ENCODE results near the gene IVNS1ABP. TPM values are rescaled to one million over a fixed set of nuclear protein-coding genes. Genes with fewer than 3 reads are reported as not detected.

The IVNS1ABP gene
- total and polyA plus RNA-seq, 4 donors: 19.8 to 93.8 (median 53.5) TPM

GRCh38 chr1:185312361-185313138, 4.5 kb downstream of the IVNS1ABP start:
- 82 to 84% methylated on average over 4 of the region's 4 CpGs for WGBS, 2 donors
- Histone ChIP-seq H3K27ac (ENCODE audit: low read depth in 1 of 2, low read length in 2 of 2) (no peak overlapping the region), H3K9me3 (ENCODE audit: control insufficient read depth, low read length) (no peaks in the 10 kb centered on the region), H3K4me1 (ENCODE audit: control insufficient read depth in 1 of 2, insufficient read depth in 2 of 2, low read length in 2 of 2) (peaks cover 2 to 8% of the 10 kb centered on the region in 2 donors), H3K36me3 (ENCODE audit: control insufficient read depth in 1 of 2, insufficient read depth in 2 of 2, low read length in 1 of 2) (no peaks in the 10 kb centered on the region), H3K27me3 (ENCODE audit: control insufficient read depth in 1 of 2, insufficient read depth in 2 of 2, low read length in 1 of 2) (no peaks in the 10 kb centered on the region), H3K4me3 (ENCODE audit: low read length in 2 of 2) (no peak overlapping the region)
- no peak for ATAC-seq (ENCODE audit: low FRiP score)
- no peak for DNase-seq
- intact Hi-C loops (cut with DNase I): loop anchor here in 1 of 2 donors (10.0 kb wide), 2 partner anchors 92 to 682 kb away; no protein-coding TSS in a partner anchor

GRCh38 chr1:185311589-185312225, 5.3 kb downstream of the IVNS1ABP start:
- no peak overlapping the region for H3K4me3 ChIP-seq (ENCODE audit: low read length in 2 of 2)
- no peak overlapping the region for H3K27ac ChIP-seq (ENCODE audit: low read depth in 1 of 2, low read length in 2 of 2)
- H3K36me3 ChIP-seq (ENCODE audit: control insufficient read depth in 1 of 2, insufficient read depth in 2 of 2, low read length in 1 of 2): no peaks in the 10 kb centered on the region
- intact Hi-C loops (cut with DNase I): loop anchor here in 1 of 2 donors (10.0 kb wide), 2 partner anchors 93 to 683 kb away; no protein-coding TSS in a partner anchor
- H3K9me3 ChIP-seq (ENCODE audit: control insufficient read depth, low read length): no peaks in the 10 kb centered on the region
- ATAC-seq (ENCODE audit: low FRiP score) (no peak), DNase-seq (no peak)
- H3K27me3 ChIP-seq (ENCODE audit: control insufficient read depth in 1 of 2, insufficient read depth in 2 of 2, low read length in 1 of 2): no peaks in the 10 kb centered on the region
- H3K4me1 ChIP-seq (ENCODE audit: control insufficient read depth in 1 of 2, insufficient read depth in 2 of 2, low read length in 2 of 2): peaks cover 2 to 8% of the 10 kb centered on the region in 2 donors

GRCh38 chr1:185309566-185309965, 7.5 kb downstream of the IVNS1ABP start:
- ATAC-seq (ENCODE audit: low FRiP score) (no peak), DNase-seq (no peak)
- no peaks in the 10 kb centered on the region for H3K9me3 ChIP-seq (ENCODE audit: control insufficient read depth, low read length)
- peaks cover 2 to 3% of the 10 kb centered on the region in 2 donors for H3K4me1 ChIP-seq (ENCODE audit: control insufficient read depth in 1 of 2, insufficient read depth in 2 of 2, low read length in 2 of 2)
- no peaks in the 10 kb centered on the region for H3K27me3 ChIP-seq (ENCODE audit: control insufficient read depth in 1 of 2, insufficient read depth in 2 of 2, low read length in 1 of 2)
- H3K36me3 ChIP-seq (ENCODE audit: control insufficient read depth in 1 of 2, insufficient read depth in 2 of 2, low read length in 1 of 2): peaks cover 3% of the 10 kb centered on the region in 2 donors
- H3K4me3 ChIP-seq (ENCODE audit: low read length in 2 of 2): no peak overlapping the region
- intact Hi-C loops (cut with DNase I): no loop called here
- no peak overlapping the region for H3K27ac ChIP-seq (ENCODE audit: low read depth in 1 of 2, low read length in 2 of 2)
- WGBS, 2 donors: 41 to 45% methylated on average over 2 of the region's 2 CpGs

GRCh38 chr1:185308126-185308525, 8.9 kb downstream of the IVNS1ABP start:
- ATAC-seq (ENCODE audit: low FRiP score) (no peak), DNase-seq (no peak)
- intact Hi-C loops (cut with DNase I): no loop called here
- H3K4me3 ChIP-seq (ENCODE audit: low read length in 2 of 2): no peak overlapping the region
- H3K27me3 ChIP-seq (ENCODE audit: control insufficient read depth in 1 of 2, insufficient read depth in 2 of 2, low read length in 1 of 2): no peaks in the 10 kb centered on the region
- H3K4me1 ChIP-seq (ENCODE audit: control insufficient read depth in 1 of 2, insufficient read depth in 2 of 2, low read length in 2 of 2): no peaks in the 10 kb centered on the region
- WGBS, 2 donors: 90 to 95% methylated on average over 1 of the region's 1 CpG
- no peak overlapping the region for H3K27ac ChIP-seq (ENCODE audit: low read depth in 1 of 2, low read length in 2 of 2)
- peaks cover 3% of the 10 kb centered on the region in 2 donors for H3K36me3 ChIP-seq (ENCODE audit: control insufficient read depth in 1 of 2, insufficient read depth in 2 of 2, low read length in 1 of 2)
- no peaks in the 10 kb centered on the region for H3K9me3 ChIP-seq (ENCODE audit: control insufficient read depth, low read length)

GRCh38 chr1:185305419-185305818, 11.6 kb downstream of the IVNS1ABP start:
- WGBS, 2 donors: 94 to 95% methylated on average over 3 of the region's 3 CpGs
- ATAC-seq (ENCODE audit: low FRiP score): no peak
- H3K36me3 ChIP-seq (ENCODE audit: control insufficient read depth in 1 of 2, insufficient read depth in 2 of 2, low read length in 1 of 2): peaks cover 3 to 6% of the 10 kb centered on the region in 2 donors

GRCh38 chr1:185300152-185300551, 16.9 kb downstream of the IVNS1ABP start:
- no peak overlapping the region for H3K4me3 ChIP-seq (ENCODE audit: low read length in 2 of 2)
- no peak overlapping the region for H3K27ac ChIP-seq (ENCODE audit: low read depth in 1 of 2, low read length in 2 of 2)
- intact Hi-C loops (cut with DNase I): no loop called here
- no peak for ATAC-seq (ENCODE audit: low FRiP score)
- no peak for DNase-seq
- no peaks in the 10 kb centered on the region for H3K27me3 ChIP-seq (ENCODE audit: control insufficient read depth in 1 of 2, insufficient read depth in 2 of 2, low read length in 1 of 2)
- H3K4me1 ChIP-seq (ENCODE audit: control insufficient read depth in 1 of 2, insufficient read depth in 2 of 2, low read length in 2 of 2): no peaks in the 10 kb centered on the region
- WGBS, 2 donors: 95% methylated on average over 6 of the region's 6 CpGs
- H3K36me3 ChIP-seq (ENCODE audit: control insufficient read depth in 1 of 2, insufficient read depth in 2 of 2, low read length in 1 of 2): peaks cover 3% of the 10 kb centered on the region in 2 donors
- no peaks in the 10 kb centered on the region for H3K9me3 ChIP-seq (ENCODE audit: control insufficient read depth, low read length)

More at GRCh38 chr1:185305419-185305818, 11.6 kb downstream of the IVNS1ABP start:
- Histone ChIP-seq H3K4me1 (ENCODE audit: control insufficient read depth in 1 of 2, insufficient read depth in 2 of 2, low read length in 2 of 2) (no peaks in the 10 kb centered on the region), H3K4me3 (ENCODE audit: low read length in 2 of 2) (no peak overlapping the region), H3K27me3 (ENCODE audit: control insufficient read depth in 1 of 2, insufficient read depth in 2 of 2, low read length in 1 of 2) (no peaks in the 10 kb centered on the region), H3K9me3 (ENCODE audit: control insufficient read depth, low read length) (no peaks in the 10 kb centered on the region), H3K27ac (ENCODE audit: low read depth in 1 of 2, low read length in 2 of 2) (no peak overlapping the region)
- intact Hi-C loops (cut with DNase I): no loop called here
- DNase-seq: no peak

GRCh38 chr1:185297982-185298381, 19.1 kb downstream of the IVNS1ABP start:
- Histone ChIP-seq H3K9me3 (ENCODE audit: control insufficient read depth, low read length) (no peaks in the 10 kb centered on the region), H3K27ac (ENCODE audit: low read depth in 1 of 2, low read length in 2 of 2) (no peak overlapping the region), H3K27me3 (ENCODE audit: control insufficient read depth in 1 of 2, insufficient read depth in 2 of 2, low read length in 1 of 2) (no peaks in the 10 kb centered on the region), H3K4me3 (ENCODE audit: low read length in 2 of 2) (no peak overlapping the region), H3K36me3 (ENCODE audit: control insufficient read depth in 1 of 2, insufficient read depth in 2 of 2, low read length in 1 of 2) (peaks cover 3% of the 10 kb centered on the region in 2 donors), H3K4me1 (ENCODE audit: control insufficient read depth in 1 of 2, insufficient read depth in 2 of 2, low read length in 2 of 2) (peaks cover 0 to 3% of the 10 kb centered on the region in 2 donors)
- ATAC-seq (ENCODE audit: low FRiP score) (no peak), DNase-seq (no peak)
- intact Hi-C loops (cut with DNase I): no loop called here
- WGBS, 2 donors: 76 to 79% methylated on average over 2 of the region's 2 CpGs

- Histone ChIP-seq H3K9me3 (ENCODE audit: control insufficient read depth, low read length) (no peaks in the 10 kb centered on the region), H3K27me3 (ENCODE audit: control insufficient read depth in 1 of 2, insufficient read depth in 2 of 2, low read length in 1 of 2) (no peaks in the 10 kb centered on the region), H3K4me1 (ENCODE audit: control insufficient read depth in 1 of 2, insufficient read depth in 2 of 2, low read length in 2 of 2) (peaks cover 0 to 3% of the 10 kb centered on the region in 2 donors), H3K4me3 (ENCODE audit: low read length in 2 of 2) (no peak overlapping the region), H3K27ac (ENCODE audit: low read depth in 1 of 2, low read length in 2 of 2) (no peak overlapping the region), H3K36me3 (ENCODE audit: control insufficient read depth in 1 of 2, insufficient read depth in 2 of 2, low read length in 1 of 2) (peaks cover 2 to 3% of the 10 kb centered on the region in 2 donors)
- ATAC-seq (ENCODE audit: low FRiP score) (no peak), DNase-seq (no peak)
- intact Hi-C loops (cut with DNase I): no loop called here
Measured at GRCh38 chr1:185295091-185295490, 22.0 kb downstream of the IVNS1ABP start.

Measured in aorta (tissue), 5 donors.